Measurements from ENCODE around the gene NUDT4.
"Not testable (repeated sequence)": the region's sequence is repeated elsewhere in the genome, so short reads cannot be mapped to it uniquely, and the experiment has no call there.

The NUDT4 gene

GRCh38 chr12:93387780-93388179, 10.1 kb downstream of the NUDT4 start:
- H3K9me3 ChIP-seq (ENCODE audit: severe bottlenecking), result no peaks in the 10 kb centered on the region
- H3K27ac ChIP-seq, result no peak overlapping the region
- TF ChIP-seq, protein P1, sequence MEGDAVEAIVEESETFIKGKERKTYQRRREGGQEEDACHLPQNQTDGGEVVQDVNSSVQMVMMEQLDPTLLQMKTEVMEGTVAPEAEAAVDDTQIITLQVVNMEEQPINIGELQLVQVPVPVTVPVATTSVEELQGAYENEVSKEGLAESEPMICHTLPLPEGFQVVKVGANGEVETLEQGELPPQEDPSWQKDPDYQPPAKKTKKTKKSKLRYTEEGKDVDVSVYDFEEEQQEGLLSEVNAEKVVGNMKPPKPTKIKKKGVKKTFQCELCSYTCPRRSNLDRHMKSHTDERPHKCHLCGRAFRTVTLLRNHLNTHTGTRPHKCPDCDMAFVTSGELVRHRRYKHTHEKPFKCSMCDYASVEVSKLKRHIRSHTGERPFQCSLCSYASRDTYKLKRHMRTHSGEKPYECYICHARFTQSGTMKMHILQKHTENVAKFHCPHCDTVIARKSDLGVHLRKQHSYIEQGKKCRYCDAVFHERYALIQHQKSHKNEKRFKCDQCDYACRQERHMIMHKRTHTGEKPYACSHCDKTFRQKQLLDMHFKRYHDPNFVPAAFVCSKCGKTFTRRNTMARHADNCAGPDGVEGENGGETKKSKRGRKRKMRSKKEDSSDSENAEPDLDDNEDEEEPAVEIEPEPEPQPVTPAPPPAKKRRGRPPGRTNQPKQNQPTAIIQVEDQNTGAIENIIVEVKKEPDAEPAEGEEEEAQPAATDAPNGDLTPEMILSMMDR (IDR thresholded peaks at IDR 0.05; ENCODE audit: low read depth, low read length), result no peak
- no peak overlapping the region for H3K4me3 ChIP-seq (ENCODE audit: low read depth, low read length)
- no peak for DNase-seq
- H3K36me3 ChIP-seq, result peaks cover 27% of the 10 kb centered on the region
- H3K27me3 ChIP-seq (ENCODE audit: insufficient read depth, low read depth, severe bottlenecking), result no peaks in the 10 kb centered on the region

GRCh38 chr12:93390031-93390430, 12.3 kb downstream of the NUDT4 start:
- Histone ChIP-seq H3K4me3 (ENCODE audit: low read depth, low read length) (no peak overlapping the region), H3K36me3 (peaks cover 30% of the 10 kb centered on the region), H3K27me3 (ENCODE audit: insufficient read depth, low read depth, severe bottlenecking) (no peaks in the 10 kb centered on the region), H3K9me3 (ENCODE audit: severe bottlenecking) (no peaks in the 10 kb centered on the region), H3K27ac (no peak overlapping the region)
- TF ChIP-seq, protein P1 (IDR thresholded peaks at IDR 0.05; ENCODE audit: low read depth, low read length), result no peak
- no peak for DNase-seq

GRCh38 chr12:93390549-93391297, 13.0 kb downstream of the NUDT4 start:
- H3K36me3 ChIP-seq, result peaks cover 28% of the 10 kb centered on the region
- TF ChIP-seq, protein P1 (IDR thresholded peaks at IDR 0.05; ENCODE audit: low read depth, low read length), result no peak
- H3K27me3 ChIP-seq (ENCODE audit: insufficient read depth, low read depth, severe bottlenecking), result no peaks in the 10 kb centered on the region
- H3K9me3 ChIP-seq (ENCODE audit: severe bottlenecking), result no peaks in the 10 kb centered on the region
- no peak overlapping the region for H3K4me3 ChIP-seq (ENCODE audit: low read depth, low read length)
- no peak for DNase-seq
- H3K27ac ChIP-seq, result no peak overlapping the region

GRCh38 chr12:93393425-93393824, 15.7 kb downstream of the NUDT4 start:
- Histone ChIP-seq H3K4me3 (ENCODE audit: low read depth, low read length) (no peak overlapping the region), H3K27ac (no peak overlapping the region), H3K36me3 (peaks cover 39% of the 10 kb centered on the region), H3K27me3 (ENCODE audit: insufficient read depth, low read depth, severe bottlenecking) (no peaks in the 10 kb centered on the region), H3K9me3 (ENCODE audit: severe bottlenecking) (no peaks in the 10 kb centered on the region)
- no peak for DNase-seq
- TF ChIP-seq, protein P1 (IDR thresholded peaks at IDR 0.05; ENCODE audit: low read depth, low read length), result no peak

- no peak for DNase-seq
- no peaks in the 10 kb centered on the region for H3K27me3 ChIP-seq (ENCODE audit: insufficient read depth, low read depth, severe bottlenecking)
- TF ChIP-seq, protein P1 (IDR thresholded peaks at IDR 0.05; ENCODE audit: low read depth, low read length), result no peak
- H3K27ac ChIP-seq, result no peak overlapping the region
- peaks cover 43% of the 10 kb centered on the region for H3K36me3 ChIP-seq
- H3K9me3 ChIP-seq (ENCODE audit: severe bottlenecking), result no peaks in the 10 kb centered on the region
- no peak overlapping the region for H3K4me3 ChIP-seq (ENCODE audit: low read depth, low read length)
These were observed 19.7 kb downstream of the NUDT4 start for GRCh38 chr12:93397412-93397811.

DNA sequence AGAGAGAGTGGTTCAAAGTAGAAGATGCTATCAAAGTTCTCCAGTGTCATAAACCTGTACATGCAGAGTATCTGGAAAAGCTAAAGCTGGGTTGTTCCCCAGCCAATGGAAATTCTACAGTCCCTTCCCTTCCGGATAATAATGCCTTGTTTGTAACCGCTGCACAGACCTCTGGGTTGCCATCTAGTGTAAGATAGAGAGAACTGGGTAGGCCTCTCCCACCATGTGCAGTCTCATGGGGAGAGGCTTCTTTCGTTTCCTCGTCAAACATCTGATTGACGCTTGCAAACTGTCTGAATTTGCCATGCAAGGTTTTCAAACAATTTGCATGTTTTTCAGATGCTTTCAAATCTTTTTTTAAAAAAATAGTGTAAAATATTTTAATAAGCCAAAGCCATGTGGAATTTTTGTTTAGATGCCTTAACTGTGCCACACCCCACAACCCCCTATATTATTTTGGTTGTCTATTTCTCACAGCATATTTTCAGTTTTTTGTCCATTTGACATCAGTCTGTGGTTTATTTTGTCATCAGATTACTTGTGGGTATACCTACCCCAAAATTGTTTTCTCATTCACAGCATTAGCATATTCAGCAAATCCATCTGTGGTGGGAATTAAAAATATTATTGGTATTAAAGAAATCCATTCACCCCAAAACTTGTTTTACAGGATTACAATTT, 21.6 kb downstream of the NUDT4 start:
- not testable (repeated sequence) for H3K27ac ChIP-seq, DNase-seq
- H3K36me3 ChIP-seq, result peaks cover 43% of the 10 kb centered on the region

More for the DNA sequence above, 21.6 kb downstream of the NUDT4 start:
- H3K4me3 ChIP-seq (ENCODE audit: low read depth, low read length); H3K27me3 ChIP-seq (ENCODE audit: insufficient read depth, low read depth, severe bottlenecking); H3K9me3 ChIP-seq (ENCODE audit: severe bottlenecking): not testable (repeated sequence)
